ENCODE data around the gene CYB5R4. TPM values are rescaled to one million over a fixed set of nuclear protein-coding genes. Genes with fewer than 3 reads are reported as not detected.

CYB5R4 gene
- total RNA-seq, 1 experiment from 2014 or later = 24.0 TPM

- ChIA-PET POLR2A (no interaction called here), CTCF (no interaction called here), RAD21 (ENCODE audit: low non-redundant PET in 1 of 2, low total read pairs in 2 of 2, uncharacterized antibody in 2 of 2, unreplicated experiment in 2 of 2) (no interaction called here)
- intact Hi-C loops (cut with micrococcal nuclease) = no loop called here
- Histone ChIP-seq H3K79me2 (ENCODE audit: insufficient read depth, low read length) (no peaks in the 10 kb centered on the region), H3K4me3 (replicated peaks in 1 of 2; ENCODE audit: low read depth in 1 of 2, low read length in 2 of 2) (no peak overlapping the region), H3K9ac (ENCODE audit: low read length) (no peak overlapping the region), H4K20me1 (ENCODE audit: insufficient read depth) (no peaks in the 10 kb centered on the region), H3K4me1 (ENCODE audit: control insufficient read depth in 1 of 2, insufficient read depth in 2 of 2, low read length in 2 of 2) (no peaks in the 10 kb centered on the region), H3K27me3 (ENCODE audit: insufficient read depth, low read length) (no peaks in the 10 kb centered on the region), H3K27ac (ENCODE audit: low read depth, low read length) (no peak overlapping the region), H3K9me2 (ENCODE audit: insufficient read depth) (no peaks in the 10 kb centered on the region), H3K9me3 (ENCODE audit: control insufficient read depth in 1 of 2, insufficient read depth in 1 of 2, low read depth in 1 of 2, low read length in 2 of 2) (no peaks in the 10 kb centered on the region), H2AFZ (ENCODE audit: low read depth, low read length, poor library complexity, severe bottlenecking) (no peak overlapping the region), H3K36me3 (ENCODE audit: control insufficient read depth in 1 of 2, insufficient read depth in 2 of 2, low read length in 2 of 2) (no peaks in the 10 kb centered on the region), H3K4me2 (ENCODE audit: low read length) (no peak overlapping the region)
- TF ChIP-seq SRF (IDR thresholded peaks at IDR 0.05; ENCODE audit: low read depth) = no peak
- DNase-seq (ENCODE audit: low read depth, low spot score) (no peak), ATAC-seq (no peak)
- no TSS peak for BruUV-seq (replicated peaks)
Measured at GRCh38 chr6:83970582-83970981, 111.1 kb downstream of the CYB5R4 start.

GRCh38 chr6:83974409-83975050, 115.0 kb downstream of the CYB5R4 start:
- Histone ChIP-seq H3K9me2 (ENCODE audit: insufficient read depth) (no peaks in the 10 kb centered on the region), H3K4me3 (replicated peaks in 1 of 2; ENCODE audit: low read depth in 1 of 2, low read length in 2 of 2) (no peak overlapping the region), H3K4me1 (ENCODE audit: control insufficient read depth in 1 of 2, insufficient read depth in 2 of 2, low read length in 2 of 2) (peaks cover 0 to 10% of the 10 kb centered on the region in 2 experiments; a peak in 2 of 4 replicates), H3K9me3 (ENCODE audit: control insufficient read depth in 1 of 2, insufficient read depth in 1 of 2, low read depth in 1 of 2, low read length in 2 of 2) (no peaks in the 10 kb centered on the region), H3K4me2 (ENCODE audit: low read length) (no peak overlapping the region), H4K20me1 (ENCODE audit: insufficient read depth) (no peaks in the 10 kb centered on the region), H3K79me2 (ENCODE audit: insufficient read depth, low read length) (no peaks in the 10 kb centered on the region), H3K36me3 (ENCODE audit: control insufficient read depth in 1 of 2, insufficient read depth in 2 of 2, low read length in 2 of 2) (no peaks in the 10 kb centered on the region), H3K9ac (ENCODE audit: low read length) (no peak overlapping the region), H2AFZ (ENCODE audit: low read depth, low read length, poor library complexity, severe bottlenecking) (no peak overlapping the region), H3K27me3 (ENCODE audit: insufficient read depth, low read length) (no peaks in the 10 kb centered on the region), H3K27ac (ENCODE audit: low read depth, low read length) (no peak overlapping the region)
- ATAC-seq (no peak), DNase-seq (ENCODE audit: low read depth, low spot score) (no peak)
- RAD21 ChIA-PET (ENCODE audit: low non-redundant PET in 1 of 2, low total read pairs in 2 of 2, uncharacterized antibody in 2 of 2, unreplicated experiment in 2 of 2) = no interaction called here
- intact Hi-C loops (cut with micrococcal nuclease) = no loop called here
- TF ChIP-seq CEBPB (IDR thresholded peaks at IDR 0.05; ENCODE audit: low read depth) (no peak), SRF (IDR thresholded peaks at IDR 0.05; ENCODE audit: low read depth) (no peak), CBX3 (IDR thresholded peaks at IDR 0.05; ENCODE audit: low read depth) (no peak), JUND (IDR thresholded peaks at IDR 0.05) (no peak), SIN3A (IDR thresholded peaks at IDR 0.05; ENCODE audit: low read depth) (no peak), YY1 (IDR thresholded peaks at IDR 0.05; ENCODE audit: extremely low read depth, insufficient replicate concordance, low read depth, low read length) (no peak), TCF7L2 (IDR thresholded peaks at IDR 0.05; ENCODE audit: borderline replicate concordance, extremely low read depth, insufficient read depth, insufficient read length) (no peak)
- TF ChIP-seq, protein P1, sequence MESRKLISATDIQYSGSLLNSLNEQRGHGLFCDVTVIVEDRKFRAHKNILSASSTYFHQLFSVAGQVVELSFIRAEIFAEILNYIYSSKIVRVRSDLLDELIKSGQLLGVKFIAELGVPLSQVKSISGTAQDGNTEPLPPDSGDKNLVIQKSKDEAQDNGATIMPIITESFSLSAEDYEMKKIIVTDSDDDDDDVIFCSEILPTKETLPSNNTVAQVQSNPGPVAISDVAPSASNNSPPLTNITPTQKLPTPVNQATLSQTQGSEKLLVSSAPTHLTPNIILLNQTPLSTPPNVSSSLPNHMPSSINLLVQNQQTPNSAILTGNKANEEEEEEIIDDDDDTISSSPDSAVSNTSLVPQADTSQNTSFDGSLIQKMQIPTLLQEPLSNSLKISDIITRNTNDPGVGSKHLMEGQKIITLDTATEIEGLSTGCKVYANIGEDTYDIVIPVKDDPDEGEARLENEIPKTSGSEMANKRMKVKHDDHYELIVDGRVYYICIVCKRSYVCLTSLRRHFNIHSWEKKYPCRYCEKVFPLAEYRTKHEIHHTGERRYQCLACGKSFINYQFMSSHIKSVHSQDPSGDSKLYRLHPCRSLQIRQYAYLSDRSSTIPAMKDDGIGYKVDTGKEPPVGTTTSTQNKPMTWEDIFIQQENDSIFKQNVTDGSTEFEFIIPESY (IDR thresholded peaks at IDR 0.05; ENCODE audit: extremely low read depth, insufficient replicate concordance, low read length) = no peak
- TF ChIP-seq, protein P2, sequence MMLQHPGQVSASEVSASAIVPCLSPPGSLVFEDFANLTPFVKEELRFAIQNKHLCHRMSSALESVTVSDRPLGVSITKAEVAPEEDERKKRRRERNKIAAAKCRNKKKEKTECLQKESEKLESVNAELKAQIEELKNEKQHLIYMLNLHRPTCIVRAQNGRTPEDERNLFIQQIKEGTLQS (IDR thresholded peaks at IDR 0.05) = no peak
- TF ChIP-seq, protein P3, sequence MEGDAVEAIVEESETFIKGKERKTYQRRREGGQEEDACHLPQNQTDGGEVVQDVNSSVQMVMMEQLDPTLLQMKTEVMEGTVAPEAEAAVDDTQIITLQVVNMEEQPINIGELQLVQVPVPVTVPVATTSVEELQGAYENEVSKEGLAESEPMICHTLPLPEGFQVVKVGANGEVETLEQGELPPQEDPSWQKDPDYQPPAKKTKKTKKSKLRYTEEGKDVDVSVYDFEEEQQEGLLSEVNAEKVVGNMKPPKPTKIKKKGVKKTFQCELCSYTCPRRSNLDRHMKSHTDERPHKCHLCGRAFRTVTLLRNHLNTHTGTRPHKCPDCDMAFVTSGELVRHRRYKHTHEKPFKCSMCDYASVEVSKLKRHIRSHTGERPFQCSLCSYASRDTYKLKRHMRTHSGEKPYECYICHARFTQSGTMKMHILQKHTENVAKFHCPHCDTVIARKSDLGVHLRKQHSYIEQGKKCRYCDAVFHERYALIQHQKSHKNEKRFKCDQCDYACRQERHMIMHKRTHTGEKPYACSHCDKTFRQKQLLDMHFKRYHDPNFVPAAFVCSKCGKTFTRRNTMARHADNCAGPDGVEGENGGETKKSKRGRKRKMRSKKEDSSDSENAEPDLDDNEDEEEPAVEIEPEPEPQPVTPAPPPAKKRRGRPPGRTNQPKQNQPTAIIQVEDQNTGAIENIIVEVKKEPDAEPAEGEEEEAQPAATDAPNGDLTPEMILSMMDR (IDR thresholded peaks at IDR 0.05 in 2 of 3, conservative IDR thresholded peaks at IDR 0.05 in 1 of 3; ENCODE audit: borderline replicate concordance in 1 of 3, insufficient read depth in 1 of 3, low read depth in 2 of 3, low read length in 2 of 3) = no peak
- POLR2A ChIA-PET = no interaction called here
- CTCF ChIA-PET = no interaction called here
- no TSS peak for BruUV-seq (replicated peaks)

Data from HCT116 (cell line).